HG03378 (cell line): ENCODE results near the gene SLCO3A1.

Experiments
- ATAC-seq: cut with Tn5 transposase; IDR thresholded peaks from one replicate; pipeline ENCODE4 v1.9.1; 2021; ENCODE audit warnings: mild to moderate bottlenecking, moderate library complexity; ENCODE audit not compliant: unreplicated experiment

Gene SLCO3A1

DNA sequence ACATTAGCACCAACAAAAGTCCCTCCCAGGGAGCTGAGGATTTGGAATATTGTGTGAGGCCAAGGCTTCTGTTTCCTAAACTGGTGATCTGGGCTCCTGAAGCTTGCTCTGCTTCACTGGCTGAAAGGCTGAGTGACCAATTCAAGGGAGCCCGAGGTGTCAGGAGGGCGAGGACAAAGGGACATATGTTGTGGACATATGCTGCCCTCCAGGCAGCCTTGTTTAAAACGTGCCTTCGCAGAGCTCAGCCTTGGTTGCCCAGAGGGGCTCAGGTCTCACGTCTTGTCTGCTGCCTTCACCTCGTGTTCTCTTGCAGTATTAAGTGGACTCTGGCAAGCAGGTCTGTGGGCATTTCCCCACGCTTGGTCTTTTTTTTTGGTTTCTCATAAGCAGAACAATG is 7.0 kb downstream of the SLCO3A1 start:
- ATAC-seq = no peak

DNA sequence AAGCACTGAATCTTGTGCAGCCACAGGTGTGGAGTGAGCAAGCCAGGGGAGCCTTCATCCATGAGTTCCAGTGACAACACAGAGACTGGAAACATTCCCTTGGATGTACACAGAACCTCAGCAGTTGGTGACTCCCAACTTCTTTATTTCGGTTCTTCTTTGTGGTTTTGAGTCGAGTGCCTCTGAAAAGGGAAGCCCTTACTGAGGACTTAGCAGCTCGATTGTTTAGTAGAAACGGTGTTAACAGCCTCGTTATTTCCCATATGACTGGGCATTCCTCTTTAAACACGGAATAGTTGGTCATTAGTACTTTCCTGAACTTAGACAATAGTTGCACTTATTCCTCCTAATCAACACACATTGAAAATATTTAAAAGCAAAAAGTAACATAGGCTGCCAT is 7.7 kb downstream of the SLCO3A1 start:
- no peak for ATAC-seq

- no peak for ATAC-seq
Observed at GRCh38 chr15:91862891-91863504, 9.5 kb downstream of the SLCO3A1 start.

GRCh38 chr15:91863621-91864255 is 10.2 kb downstream of the SLCO3A1 start:
- ATAC-seq = no peak

- no peak for ATAC-seq
Observed at GRCh38 chr15:91864664-91865063, 11.2 kb downstream of the SLCO3A1 start.

DNA sequence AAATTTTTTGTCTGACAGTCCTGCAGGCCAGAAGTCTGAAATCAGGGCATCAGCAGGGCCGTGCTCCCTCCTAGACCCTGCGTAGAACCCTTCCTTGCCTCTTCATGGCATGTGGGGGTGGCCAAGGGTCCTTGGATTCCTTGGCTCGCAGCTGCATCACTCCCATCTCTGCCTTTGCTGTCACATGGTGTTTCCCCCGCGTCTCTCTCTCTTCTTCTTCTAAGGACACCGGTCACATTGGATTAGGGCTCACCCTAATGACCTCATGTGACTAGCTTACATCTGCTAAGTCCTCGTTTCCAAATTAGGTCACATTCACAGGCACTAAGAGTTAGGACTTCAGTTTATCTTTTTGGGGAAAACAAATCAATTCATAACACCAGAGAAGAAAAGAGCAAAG is 12.0 kb downstream of the SLCO3A1 start:
- no peak for ATAC-seq

DNA sequence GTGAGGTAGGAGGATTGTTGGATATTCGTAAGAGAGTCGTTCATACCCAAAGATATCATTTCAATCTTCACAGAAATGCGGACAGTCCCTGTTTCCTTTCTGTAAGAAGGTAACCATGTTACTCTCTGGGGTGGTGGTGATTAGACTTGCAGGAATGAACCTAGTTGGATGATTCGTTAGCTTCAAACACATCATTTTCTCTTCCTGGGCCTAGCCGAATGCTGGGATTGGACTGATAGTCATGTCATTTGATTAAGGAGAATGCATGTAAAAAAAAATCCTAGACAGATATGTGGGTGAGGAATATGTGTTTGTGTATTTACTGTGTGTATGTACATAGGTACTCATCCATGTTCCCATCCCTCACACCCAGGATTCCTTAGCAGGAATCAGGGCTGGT is 12.4 kb downstream of the SLCO3A1 start:
- no peak for ATAC-seq

DNA sequence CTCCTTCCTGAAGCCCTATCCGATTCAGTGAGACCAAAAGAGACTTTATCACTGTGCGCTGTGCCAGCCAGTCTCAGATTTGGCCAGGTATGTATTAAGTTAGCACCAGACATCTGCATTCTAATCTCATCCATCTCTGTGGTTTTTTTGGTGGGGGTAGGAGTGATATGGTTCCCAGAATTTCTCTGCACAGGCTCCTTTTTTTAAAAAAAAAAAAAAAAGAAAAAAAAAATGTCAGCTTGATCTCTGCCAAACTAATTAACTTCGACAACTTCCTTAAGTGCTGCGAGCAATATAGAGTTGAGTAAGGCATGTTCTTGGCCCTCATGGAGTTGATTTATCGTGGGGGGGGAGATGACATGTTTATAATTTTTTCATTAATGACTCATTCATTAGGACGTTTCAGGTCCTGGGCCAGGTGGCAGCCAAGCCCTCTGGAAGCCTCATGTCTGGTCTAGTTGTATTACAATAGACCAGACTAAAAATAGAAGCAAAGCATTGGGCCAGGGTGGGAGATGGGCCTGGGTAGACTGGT is 12.9 kb downstream of the SLCO3A1 start:
- no peak for ATAC-seq

DNA sequence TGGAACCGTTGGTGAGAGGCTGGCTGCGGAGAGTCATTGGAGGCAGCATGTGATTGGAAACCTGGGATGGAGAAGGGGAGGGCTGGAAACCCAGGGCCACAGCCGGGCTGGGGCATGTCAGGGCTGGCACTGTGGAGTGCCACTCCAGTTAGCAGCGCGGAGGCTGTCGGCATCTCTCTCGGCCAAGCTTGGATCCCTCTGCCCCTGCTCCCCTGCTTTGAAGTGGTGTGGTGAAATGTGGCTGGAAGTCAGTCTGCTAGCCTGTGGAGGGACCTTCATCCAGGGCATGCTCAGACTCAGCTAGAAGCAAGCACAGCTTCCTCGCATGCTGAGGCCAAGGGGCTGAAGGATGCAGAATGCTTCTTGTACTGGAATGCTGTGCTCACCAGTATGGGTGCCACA is 13.5 kb downstream of the SLCO3A1 start:
- no peak for ATAC-seq

DNA sequence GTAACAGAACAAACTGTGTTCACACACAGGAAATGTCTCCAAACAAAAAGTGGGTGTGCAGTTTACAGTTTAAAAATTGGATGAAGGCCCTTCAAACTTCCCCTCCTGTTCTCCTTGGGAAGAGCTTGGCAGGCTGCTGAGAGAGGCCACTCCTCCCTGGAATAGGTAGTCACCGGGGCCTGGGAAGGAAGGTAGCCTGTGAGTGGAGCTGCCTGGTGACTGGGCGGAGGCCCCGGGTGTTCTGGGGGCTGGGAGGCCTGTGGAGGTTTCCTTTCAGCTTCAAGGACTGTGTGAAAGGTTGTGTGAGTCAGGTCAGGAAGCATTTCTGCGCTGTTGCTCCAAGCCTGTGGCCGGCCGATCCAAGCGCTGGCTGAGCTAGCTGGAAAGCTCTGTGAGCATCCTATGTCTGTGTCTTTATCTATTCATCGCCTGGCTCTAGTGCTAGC is 14.1 kb downstream of the SLCO3A1 start:
- ATAC-seq = no peak

GRCh38 chr15:91870876-91871537 is 17.5 kb downstream of the SLCO3A1 start:
- ATAC-seq = no peak

DNA sequence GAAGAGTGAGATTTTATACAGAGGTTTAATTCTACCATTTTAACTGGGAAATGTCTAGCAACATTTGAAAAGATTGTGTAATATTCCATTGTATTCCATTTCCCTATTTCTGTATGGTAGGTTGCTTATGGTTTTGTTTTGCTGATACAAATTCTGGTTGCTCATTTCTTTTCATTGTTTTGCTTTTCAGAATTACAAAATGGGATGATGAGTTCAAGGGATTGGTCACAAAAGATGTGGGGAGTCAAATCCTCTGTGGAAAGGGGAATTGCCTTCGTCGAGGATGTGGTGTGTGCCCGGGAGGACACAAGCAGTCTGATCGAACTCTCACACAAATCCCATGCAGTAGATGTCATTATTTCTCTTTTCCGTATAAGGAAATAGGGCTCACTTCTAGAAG is 18.3 kb downstream of the SLCO3A1 start:
- ATAC-seq = no peak

DNA sequence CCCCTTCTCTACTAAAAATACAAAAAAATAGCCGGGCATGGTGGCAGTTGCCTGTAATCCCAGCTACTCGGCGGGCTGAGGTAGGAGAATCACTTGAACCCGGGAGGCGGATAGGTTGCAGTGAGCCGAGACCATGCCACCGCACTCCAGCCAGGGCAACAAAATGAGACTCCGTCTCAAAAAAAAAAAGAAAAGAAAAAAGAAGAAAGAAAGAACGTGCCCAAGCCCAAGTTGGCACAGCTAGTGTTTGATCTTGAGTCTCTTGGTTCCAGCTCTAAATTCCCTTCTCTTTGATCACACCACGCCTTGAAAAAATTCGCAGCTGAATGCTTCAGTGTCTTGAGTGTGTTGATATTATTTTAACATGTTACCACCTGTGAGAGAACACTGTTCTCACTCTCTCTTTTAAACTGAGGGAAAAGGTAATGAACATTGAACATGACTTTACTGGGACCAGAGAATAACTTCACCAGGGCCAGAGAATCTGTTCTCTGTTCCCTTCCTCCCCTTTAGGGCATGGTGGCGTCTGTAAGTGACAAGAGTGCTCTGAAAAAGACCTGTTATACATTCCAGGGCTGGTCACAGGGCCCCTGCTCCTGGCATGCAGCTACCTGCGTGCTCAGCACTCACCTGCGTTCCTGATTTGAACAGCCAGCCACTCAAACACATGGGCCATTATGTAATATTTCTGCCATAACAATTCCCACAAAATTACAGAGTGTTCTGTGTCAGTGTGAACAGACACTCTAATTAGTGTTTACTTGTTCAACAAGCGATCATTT is 19.0 kb downstream of the SLCO3A1 start:
- no peak for ATAC-seq

DNA sequence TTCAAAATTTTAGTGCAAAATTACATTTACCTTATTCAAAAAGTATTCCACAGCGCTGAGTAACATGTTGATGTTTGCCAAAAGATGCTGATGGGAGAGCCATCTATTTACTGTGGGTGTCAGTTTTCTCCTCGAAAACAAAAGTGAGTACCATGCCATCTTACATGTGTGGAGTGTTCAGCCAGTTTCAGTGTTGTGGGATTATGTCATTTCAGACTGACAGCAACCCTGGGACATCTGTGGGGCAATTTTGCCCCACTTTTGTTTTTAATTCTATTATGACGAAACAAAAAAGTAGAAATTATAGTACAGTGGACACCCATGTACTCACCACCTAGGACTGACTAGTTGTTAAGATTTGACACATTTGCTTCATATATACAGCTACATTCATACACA is 19.6 kb downstream of the SLCO3A1 start:
- ATAC-seq = no peak

DNA sequence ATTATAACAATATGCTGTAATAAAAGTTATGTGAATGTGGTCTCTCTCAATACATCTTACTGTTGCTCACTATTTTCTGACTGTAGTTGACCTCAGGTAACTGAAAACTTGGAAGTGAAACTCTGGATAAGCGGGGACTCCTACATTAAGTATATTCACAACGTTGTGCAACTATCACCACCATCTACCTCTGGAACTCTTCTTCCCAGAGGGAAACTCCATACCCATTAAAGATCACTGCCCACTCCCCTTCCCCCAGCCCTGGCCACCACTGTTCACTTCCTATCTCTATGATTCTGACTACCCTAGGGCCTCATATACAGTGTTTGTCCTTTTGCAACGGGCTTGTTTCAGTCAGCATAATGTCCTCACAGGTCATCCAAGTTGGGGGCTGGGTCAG is 20.7 kb downstream of the SLCO3A1 start:
- no peak for ATAC-seq

DNA sequence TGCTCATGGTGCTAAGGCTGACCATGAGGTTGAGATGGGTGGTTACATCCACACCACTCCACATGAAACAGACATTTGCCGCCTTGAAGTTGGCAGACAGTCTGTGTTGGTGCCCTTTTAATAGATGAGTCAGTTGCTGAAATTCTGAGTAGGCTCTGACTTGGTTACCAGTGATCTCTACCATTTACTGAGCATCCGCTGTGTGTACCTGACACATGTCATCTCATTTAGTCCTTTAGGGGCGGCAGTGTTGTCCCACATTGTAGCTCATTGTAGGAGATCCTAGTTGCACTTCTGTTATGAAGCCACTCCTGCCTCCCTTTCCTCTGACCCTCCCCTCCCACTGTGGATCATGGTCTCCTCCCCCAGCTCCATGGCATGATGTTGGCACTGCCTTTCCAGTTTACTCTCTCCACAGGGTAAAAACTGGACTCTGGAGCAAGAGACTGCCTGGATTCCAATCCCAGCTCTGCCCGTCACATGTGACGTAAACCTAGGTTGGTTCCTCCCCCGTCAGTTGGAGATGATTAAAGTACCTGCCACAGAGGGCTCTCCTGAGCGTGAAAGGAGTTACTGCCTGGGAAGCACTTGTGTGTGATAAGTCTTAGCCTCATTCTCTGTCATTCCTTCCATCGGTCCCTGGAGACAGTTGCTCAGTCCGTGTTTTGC is 21.6 kb downstream of the SLCO3A1 start:
- ATAC-seq = no peak

DNA sequence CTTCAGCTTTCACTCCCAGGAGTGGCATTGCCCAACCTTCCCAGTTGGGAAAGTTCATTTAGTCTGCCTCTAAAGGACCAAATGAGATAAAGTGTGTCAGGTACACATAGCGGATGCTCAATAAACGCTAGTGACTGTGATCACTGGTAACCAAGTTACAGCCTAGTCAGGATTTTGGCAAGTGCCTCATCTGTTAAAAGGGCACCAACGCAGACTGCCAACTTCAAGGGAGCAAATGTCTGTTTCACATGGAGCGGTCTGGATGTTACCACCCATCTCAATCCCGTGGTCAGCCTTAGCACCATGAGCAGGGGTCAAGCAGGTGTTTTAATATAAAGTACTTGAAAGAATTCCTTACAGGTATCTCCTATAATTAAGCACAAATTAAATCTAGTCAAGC is 22.7 kb downstream of the SLCO3A1 start:
- ATAC-seq = no peak

GRCh38 chr15:91878319-91878870 is 24.9 kb downstream of the SLCO3A1 start:
- no peak for ATAC-seq

DNA sequence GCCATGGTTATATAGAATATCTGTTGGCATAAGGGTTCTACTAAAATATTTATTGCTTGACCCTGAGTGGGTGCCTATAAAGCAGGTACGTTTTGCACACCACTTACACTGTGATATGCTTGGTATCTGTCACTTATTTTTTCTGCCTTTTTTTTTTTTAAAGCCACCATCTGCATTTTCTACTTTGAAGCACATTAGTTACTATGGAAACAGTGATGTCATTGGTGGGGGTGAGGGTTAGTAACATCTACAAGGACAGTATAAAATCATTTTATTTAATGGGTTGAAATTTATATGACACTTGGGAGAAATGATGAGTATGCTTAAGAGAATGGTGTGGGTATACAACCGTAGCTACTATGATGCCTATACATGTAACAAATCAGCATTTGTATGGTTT is 25.6 kb downstream of the SLCO3A1 start:
- ATAC-seq = no peak

DNA sequence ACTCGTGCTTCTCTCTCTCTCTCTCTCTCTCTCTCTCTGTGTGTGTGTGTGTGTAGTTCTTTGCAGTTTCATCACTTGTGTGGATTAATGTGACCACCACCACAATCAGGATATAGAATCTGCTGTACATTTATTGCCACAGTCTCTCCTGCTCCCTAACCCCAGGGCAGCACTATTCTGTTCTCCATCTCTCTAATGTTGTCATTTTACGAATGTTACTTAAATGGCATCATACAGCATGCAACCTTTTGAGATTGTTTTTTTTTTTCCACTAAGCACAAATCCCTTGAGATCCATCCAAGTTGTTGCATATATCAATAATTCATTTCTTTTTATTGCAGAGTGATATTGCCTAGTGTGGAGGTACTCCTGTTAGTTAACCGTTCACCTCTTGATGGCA is 26.9 kb downstream of the SLCO3A1 start:
- ATAC-seq = no peak
